K562 (cell line): ENCODE data around the gene BRD4. TPM values are rescaled to one million over a fixed set of nuclear protein-coding genes. Genes with fewer than 3 reads are reported as not detected.

Source experiments
- CEBPG ChIP-seq, 3 experiments: fragments of 200-800 bp in 1 of 3; sonication (Bioruptor generic) in 1 of 3; sonication (generic) in 1 of 3; formaldehyde crosslinking in 1 of 3; IDR thresholded peaks in 2 of 3; conservative IDR thresholded peaks in 1 of 3; 2 replicates each; pipeline versions ENCODE4 v1.6.1 to v1.8.0; 2016 to 2022; ENCODE audit warnings: missing compliant biosample characterization in 2 of 3, missing genetic modification characterization in 2 of 3, mild to moderate bottlenecking in 1 of 3, missing genetic modification reagents in 1 of 3
- CTCF ChIP-seq, 3 experiments: IDR thresholded peaks in 2 of 3; conservative IDR thresholded peaks in 1 of 3; 2 replicates each; pipeline ENCODE4 v1.5.1; 2011 to 2012; ENCODE audit warnings: low read length in 3 of 3, mild to moderate bottlenecking in 3 of 3, control low read depth in 2 of 3, improper control_type of control experiment in 1 of 3, inconsistent platforms in 1 of 3, low read depth in 1 of 3, mixed read lengths in 1 of 3, moderate library complexity in 1 of 3; ENCODE audit not compliant: insufficient read depth in 2 of 3
- ELK1 ChIP-seq: sonication (generic); formaldehyde crosslinking; IDR thresholded peaks from 2 replicates; pipeline ENCODE4 v1.8.1; 2022; ENCODE audit warnings: missing genetic modification reagents
- MGA ChIP-seq: fragments of 450-650 bp; IDR thresholded peaks from 2 replicates; pipeline ENCODE4 v1.6.1; 2016; ENCODE audit warnings: mild to moderate bottlenecking, moderate library complexity
- SLC30A9 ChIP-seq: fragments of 250-450 bp; sonication (Bioruptor Pico); IDR thresholded peaks from 2 replicates; pipeline ENCODE4 v1.8.0; 2022; ENCODE audit warnings: mild to moderate bottlenecking, moderate library complexity
- TRIM24 ChIP-seq, 2 experiments: fragments of 450-650 bp; IDR thresholded peaks; 2 replicates each; pipeline ENCODE4 v1.6.1; 2016
- polyA plus RNA-seq, 8 experiments: library from polyadenylated mRNA; depleted of rRNA in 4 of 8; stranded (reverse) in 5 of 8; unstranded in 3 of 8; fragments of >200 nt; fragmentation: Nextera tagmentation in 2 of 8; fragmentation: Illumina TruSeq in 1 of 8; extraction: Ambion mirVana in 2 of 8; extraction: Trizol in 1 of 8; gene quantifications; 2 replicates each; pipeline versions ENCODE4 v1.2.1 to v1.2.3, GENCODE V29; 2011 to 2014; ENCODE audit warnings: inconsistent platforms in 1 of 8, missing spikeins in 1 of 8
- total RNA-seq, 7 experiments: library from RNA; depleted of rRNA in 6 of 7; stranded (reverse); fragments of >200 nt in 6 of 7; fragmentation: Illumina TruSeq in 2 of 7; extraction: Trizol in 2 of 7; gene quantifications; 2 replicates each; pipeline versions ENCODE4 v1.2.1 to v1.2.3, GENCODE V29; 2011 to 2021; ENCODE audit warnings: low replicate concordance in 1 of 7

Gene BRD4
- total and polyA plus RNA-seq, 9 of the 15 experiments (the other 6 are each of a cell fraction or from before 2014, with no cell fraction given): 1.8 to 105 (median 15.6) TPM

- TF ChIP-seq ELK1 (no peak), CTCF (IDR thresholded peaks at IDR 0.05 in 2 of 3, conservative IDR thresholded peaks at IDR 0.05 in 1 of 3; ENCODE audit: insufficient read depth in 2 of 3, low read depth in 1 of 3, low read length in 3 of 3) (peak; percentile 45 to 48 (median 48); a peak in 5 of 6 replicates), MGA (0 out of 2 replicates have a peak, but pooled peaks have one; percentile 13), SLC30A9 (CRISPR knock-in tag) (no peak), CEBPG (CRISPR knock-in tag; IDR thresholded peaks at IDR 0.05) (peak; percentile 92), CEBPG (tag; conservative IDR thresholded peaks at IDR 0.05 in 1 of 2, IDR thresholded peaks at IDR 0.05 in 1 of 2) (peak; percentile 82 to 90), TRIM24 (IDR thresholded peaks at IDR 0.05) (peak in 1 of 2 experiments; percentile 42; a peak in 2 of 4 replicates)
Observed at GRCh38 chr19:15280915-15281683, 51.2 kb downstream of the BRD4 start (continued).
